Brain microvascular endothelial cell (primary cell): ENCODE data around the gene CFAP20DC.

Experiments
- DNase-seq: peaks from one replicate; pipeline ENCODE4 v3.0.0-alpha.2; 2020
- H3K27ac ChIP-seq: fragments of 250-450 bp; sonication (Bioruptor Pico); 2 replicates; pipeline ENCODE4 v1.5.1; 2020; ENCODE audit warnings: mild to moderate bottlenecking, moderate library complexity
- H3K27me3 ChIP-seq: fragments of 250-450 bp; sonication (Bioruptor Pico); replicated peaks from 2 replicates; pipeline ENCODE4 v1.5.1; 2020; ENCODE audit warnings: mild to moderate bottlenecking
- H3K36me3 ChIP-seq: fragments of 250-450 bp; sonication (Bioruptor Pico); replicated peaks from 2 replicates; pipeline ENCODE4 v1.5.1; 2020; ENCODE audit warnings: mild to moderate bottlenecking
- H3K4me3 ChIP-seq: 2 replicates; pipeline ENCODE4 v1.5.1; 2011; ENCODE audit warnings: low read depth, mild to moderate bottlenecking, control low read depth, low read length, moderate library complexity
- in situ Hi-C: cut with HindIII; loops from 2 replicates; pipeline ENCODE4 v1.10.0; 2017; ENCODE audit warnings: low sequenced_read_pairs, low pct_ligation_motif_present
- TF ChIP-seq, protein P1 (sequence below): IDR thresholded peaks from 2 replicates; pipeline ENCODE4 v1.5.1; 2011; ENCODE audit warnings: low read depth, mild to moderate bottlenecking, moderate library complexity, low read length, control low read depth, inconsistent platforms; ENCODE audit errors: missing control alignments

The CFAP20DC gene

DNA sequence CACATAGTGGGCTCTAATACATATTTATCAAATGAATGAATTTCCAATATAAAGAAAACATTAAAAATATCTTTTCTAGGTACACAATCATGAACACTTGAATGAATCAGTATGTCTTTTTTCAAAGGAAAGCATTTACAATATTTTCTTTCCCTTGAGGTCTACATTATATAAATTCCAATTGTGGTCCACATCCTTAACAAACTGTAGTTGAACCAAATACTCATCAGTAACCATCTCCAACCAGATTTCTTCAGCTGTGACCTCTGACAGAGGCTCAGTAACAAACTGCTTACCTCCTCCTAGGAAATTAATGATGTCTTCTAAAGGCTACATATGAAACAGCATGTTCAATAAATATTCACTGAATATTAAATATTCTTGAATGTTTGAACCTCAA is 58.8 kb downstream of the CFAP20DC start:
- no peaks in the 10 kb centered on the region for H3K27me3 ChIP-seq
- in situ Hi-C loops: no loop called here
- H3K4me3 ChIP-seq: no peak overlapping the region
- TF ChIP-seq, protein P1, sequence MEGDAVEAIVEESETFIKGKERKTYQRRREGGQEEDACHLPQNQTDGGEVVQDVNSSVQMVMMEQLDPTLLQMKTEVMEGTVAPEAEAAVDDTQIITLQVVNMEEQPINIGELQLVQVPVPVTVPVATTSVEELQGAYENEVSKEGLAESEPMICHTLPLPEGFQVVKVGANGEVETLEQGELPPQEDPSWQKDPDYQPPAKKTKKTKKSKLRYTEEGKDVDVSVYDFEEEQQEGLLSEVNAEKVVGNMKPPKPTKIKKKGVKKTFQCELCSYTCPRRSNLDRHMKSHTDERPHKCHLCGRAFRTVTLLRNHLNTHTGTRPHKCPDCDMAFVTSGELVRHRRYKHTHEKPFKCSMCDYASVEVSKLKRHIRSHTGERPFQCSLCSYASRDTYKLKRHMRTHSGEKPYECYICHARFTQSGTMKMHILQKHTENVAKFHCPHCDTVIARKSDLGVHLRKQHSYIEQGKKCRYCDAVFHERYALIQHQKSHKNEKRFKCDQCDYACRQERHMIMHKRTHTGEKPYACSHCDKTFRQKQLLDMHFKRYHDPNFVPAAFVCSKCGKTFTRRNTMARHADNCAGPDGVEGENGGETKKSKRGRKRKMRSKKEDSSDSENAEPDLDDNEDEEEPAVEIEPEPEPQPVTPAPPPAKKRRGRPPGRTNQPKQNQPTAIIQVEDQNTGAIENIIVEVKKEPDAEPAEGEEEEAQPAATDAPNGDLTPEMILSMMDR: no peak
- no peak overlapping the region for H3K27ac ChIP-seq
- H3K36me3 ChIP-seq: no peaks in the 10 kb centered on the region
- DNase-seq: no peak

DNA sequence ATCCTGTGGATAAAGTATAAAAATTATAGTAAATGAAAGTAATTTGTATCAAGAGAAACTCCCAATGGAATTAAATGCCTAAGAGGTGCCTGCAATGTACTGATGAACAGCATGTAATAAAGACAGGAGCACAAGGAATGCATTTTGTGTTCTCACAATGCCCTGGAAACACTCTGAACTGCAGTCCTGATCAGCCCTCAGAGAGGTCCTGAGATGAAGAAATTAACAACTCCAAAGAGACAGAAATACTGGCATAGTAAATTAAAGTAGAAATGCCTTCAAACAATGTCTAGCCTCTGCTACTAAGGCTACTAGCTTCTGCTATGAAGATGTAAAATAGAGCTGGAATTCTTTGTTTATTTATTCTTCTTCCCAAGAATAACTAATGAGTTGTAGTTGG is 59.9 kb downstream of the CFAP20DC start:
- no peak for DNase-seq
- Histone ChIP-seq H3K4me3 (no peak overlapping the region), H3K27ac (no peak overlapping the region), H3K36me3 (no peaks in the 10 kb centered on the region), H3K27me3 (no peaks in the 10 kb centered on the region)
- in situ Hi-C loops: no loop called here
- TF ChIP-seq, protein P1: no peak

DNA sequence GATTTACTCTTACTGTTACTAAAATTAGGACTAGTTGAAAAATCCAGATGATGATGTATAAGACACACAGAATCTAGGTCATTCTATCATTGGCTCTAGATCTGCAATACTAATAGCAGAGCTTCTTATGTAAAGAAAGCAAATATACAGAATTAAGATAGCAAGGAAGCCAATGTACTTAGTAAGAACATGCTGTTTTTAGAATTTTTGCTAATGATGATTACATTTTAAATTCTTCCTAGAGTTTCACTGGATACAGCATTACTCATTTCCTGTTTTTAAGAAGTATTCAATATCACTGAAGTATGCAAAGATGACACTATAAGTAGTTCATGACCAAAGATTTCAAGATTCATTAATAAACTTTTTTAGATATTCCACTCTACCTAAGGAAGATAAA is 60.7 kb downstream of the CFAP20DC start:
- TF ChIP-seq, protein P1: no peak
- Histone ChIP-seq H3K27me3 (no peaks in the 10 kb centered on the region), H3K4me3 (no peak overlapping the region), H3K27ac (no peak overlapping the region), H3K36me3 (no peaks in the 10 kb centered on the region)
- no peak for DNase-seq
- in situ Hi-C loops: no loop called here

DNA sequence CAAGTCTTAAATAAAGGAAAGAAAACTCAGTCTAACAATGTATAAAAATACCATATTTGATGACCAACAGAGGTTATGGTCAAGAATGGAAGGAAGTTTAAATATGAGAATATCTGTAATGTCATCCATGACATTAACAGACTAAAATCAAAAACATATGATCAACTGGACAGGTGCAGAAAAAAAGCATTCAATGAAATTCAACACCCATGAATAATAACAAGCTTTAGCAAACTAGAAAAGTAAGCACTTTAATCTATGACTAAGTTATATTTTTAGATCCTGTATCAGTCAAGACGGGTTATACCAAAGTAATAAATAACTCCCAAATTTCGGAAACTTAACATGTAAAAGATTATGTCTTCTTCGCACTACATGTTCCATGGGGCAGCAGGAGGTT is 61.8 kb downstream of the CFAP20DC start:
- in situ Hi-C loops: no loop called here
- DNase-seq: no peak
- Histone ChIP-seq H3K4me3 (no peak overlapping the region), H3K27me3 (no peaks in the 10 kb centered on the region), H3K27ac (no peak overlapping the region), H3K36me3 (no peaks in the 10 kb centered on the region)
- TF ChIP-seq, protein P1: no peak

DNA sequence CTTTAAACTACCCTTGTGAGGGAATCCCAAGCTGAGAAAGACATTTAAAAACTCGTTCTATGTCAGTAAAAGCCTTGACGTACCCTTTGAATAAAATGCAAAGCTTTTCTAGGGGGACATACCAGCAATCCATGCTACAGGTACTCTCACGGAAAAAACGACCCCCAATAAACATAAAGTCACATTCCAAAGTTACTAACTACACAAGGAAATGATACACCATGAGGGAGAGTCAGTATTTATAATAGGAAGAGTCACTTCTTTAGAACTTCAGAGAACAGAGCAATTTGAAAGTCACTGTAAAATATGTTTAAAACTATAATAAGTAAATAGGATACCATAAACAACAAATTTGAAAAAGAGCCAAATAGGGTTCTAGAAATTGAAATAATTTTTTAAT is 63.2 kb downstream of the CFAP20DC start:
- Histone ChIP-seq H3K27ac (no peak overlapping the region), H3K4me3 (no peak overlapping the region), H3K36me3 (no peaks in the 10 kb centered on the region), H3K27me3 (no peaks in the 10 kb centered on the region)
- DNase-seq: no peak
- in situ Hi-C loops: no loop called here
- TF ChIP-seq, protein P1: no peak

DNA sequence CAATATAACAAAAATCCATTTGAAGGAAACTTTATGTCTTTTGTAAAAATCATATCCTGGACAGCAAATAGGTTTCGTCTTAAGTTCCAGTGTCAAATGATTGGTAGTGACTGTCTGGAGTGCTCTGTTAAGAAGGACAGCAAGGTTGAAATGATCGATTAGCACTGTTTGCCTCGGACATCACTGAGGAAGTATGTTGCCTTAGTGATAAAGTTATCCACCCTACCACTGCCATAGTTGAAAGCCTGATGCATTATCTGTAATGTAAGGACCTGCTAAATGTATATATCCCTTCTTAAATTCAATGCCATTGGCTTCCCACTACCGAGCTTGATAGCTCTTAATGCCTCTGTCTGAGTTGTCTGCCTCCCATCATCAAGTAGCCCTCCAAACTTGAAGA is 70.0 kb downstream of the CFAP20DC start:
- Histone ChIP-seq H3K27ac (no peak overlapping the region), H3K27me3 (no peaks in the 10 kb centered on the region), H3K36me3 (no peaks in the 10 kb centered on the region), H3K4me3 (no peak overlapping the region)
- in situ Hi-C loops: no loop called here
- no peak for DNase-seq
- TF ChIP-seq, protein P1: no peak
